HG03571 (cell line): ENCODE measurements around the gene EMC1.
A peak's percentile ranks its signal among the peaks of the same experiment; 100 is the strongest.
"Not testable (repeated sequence)": the region's sequence is repeated elsewhere in the genome, so short reads cannot be mapped to it uniquely, and the experiment has no call there.

ENCODE experiments used
- ATAC-seq: cut with Tn5 transposase; IDR thresholded peaks from one replicate; pipeline ENCODE4 v1.9.1; 2021; ENCODE audit not compliant: unreplicated experiment

Gene EMC1

DNA sequence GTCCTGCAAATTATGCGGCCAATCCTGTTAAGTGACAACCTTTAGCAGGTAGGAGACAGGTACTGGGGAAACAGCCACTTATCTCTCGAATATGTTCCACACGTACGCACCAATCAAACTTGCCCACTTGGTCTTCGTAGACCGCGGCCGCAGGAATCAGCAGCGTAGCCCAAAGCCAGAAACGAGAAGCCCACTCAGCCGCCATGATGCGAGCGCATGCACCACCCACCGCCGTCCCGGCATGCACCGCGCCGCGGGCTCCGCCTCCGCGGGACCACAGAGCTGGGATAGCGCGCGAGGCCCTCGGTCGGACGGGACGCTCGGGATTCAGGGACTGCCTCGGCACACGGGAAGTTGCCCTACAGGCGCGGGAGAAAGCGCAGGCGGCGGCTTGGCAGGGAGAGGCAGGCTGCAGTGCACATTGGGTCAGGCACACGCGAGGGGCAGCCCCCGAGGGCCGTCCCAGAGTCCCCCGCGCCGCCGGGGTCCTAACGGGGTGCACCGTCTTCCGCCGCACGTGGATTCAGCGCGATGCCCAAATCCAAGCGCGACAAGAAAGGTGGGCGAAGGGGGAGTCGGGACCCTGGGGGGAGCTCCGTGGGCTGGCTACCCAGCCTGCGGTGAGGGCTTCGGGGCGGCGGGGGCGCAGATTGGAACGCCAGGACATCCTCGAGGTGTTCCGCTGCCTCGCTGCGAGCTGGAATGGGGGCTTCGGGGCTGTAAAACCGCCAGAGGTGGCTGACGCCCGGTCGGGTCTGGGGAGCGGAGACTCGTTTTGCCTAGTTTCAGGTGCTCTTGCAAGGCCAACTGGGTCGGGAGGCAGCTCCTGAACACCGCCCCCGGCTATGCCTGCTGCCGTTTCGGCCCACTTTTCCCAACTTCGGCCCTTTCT lies at the start of gene EMC1, which contains the start of gene MRTO4:
TSS of gene EMC1 (minus strand) at position 220 of the 892 bp plus-strand sequence. CDS start at position 205, 15 bp downstream.
TSS of gene MRTO4 (plus strand) at position 501 of the 892 bp plus-strand sequence. CDS start at position 532, 31 bp downstream.
- ATAC-seq = peak; percentile 63

DNA sequence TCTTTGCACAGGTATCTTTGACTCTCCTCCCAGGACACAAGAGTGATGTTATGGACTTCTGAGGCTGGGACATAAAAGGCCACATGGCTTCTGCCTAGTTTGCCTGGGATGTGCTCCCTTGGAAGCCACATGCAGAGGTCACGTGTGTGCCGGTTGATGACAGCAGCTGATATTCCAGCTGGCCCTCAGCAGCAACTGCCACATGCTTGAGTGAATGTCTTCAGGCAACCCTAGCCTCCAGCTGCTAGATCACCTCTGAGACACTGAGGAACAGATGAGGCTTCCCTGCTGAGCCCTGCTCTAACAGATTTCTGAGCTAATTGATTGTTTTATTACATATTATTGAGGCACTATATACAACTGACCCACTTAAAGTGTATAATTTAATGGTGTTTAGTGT lies 48.9 kb upstream of the EMC1 start:
- no peak for ATAC-seq

DNA sequence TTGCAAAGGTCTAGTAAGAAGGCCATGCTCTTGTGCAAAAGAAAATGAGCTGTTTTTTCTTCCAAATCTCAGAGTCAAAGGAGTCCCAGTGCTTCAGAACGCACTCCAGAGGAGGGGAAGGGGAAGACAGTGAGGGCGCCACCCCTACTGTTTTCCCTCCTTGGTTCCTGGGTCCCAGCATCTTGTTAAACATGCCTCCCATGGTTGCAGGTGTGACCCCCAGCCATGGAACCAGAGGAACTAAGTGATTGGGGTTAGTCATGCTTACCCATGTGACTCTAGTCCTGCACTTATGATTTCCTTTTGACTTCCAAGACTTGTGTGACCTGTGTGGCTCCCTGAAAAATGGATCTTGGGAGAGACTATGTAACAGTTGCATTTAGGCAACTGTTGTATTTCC lies 43.3 kb upstream of the EMC1 start:
- ATAC-seq = no peak

DNA sequence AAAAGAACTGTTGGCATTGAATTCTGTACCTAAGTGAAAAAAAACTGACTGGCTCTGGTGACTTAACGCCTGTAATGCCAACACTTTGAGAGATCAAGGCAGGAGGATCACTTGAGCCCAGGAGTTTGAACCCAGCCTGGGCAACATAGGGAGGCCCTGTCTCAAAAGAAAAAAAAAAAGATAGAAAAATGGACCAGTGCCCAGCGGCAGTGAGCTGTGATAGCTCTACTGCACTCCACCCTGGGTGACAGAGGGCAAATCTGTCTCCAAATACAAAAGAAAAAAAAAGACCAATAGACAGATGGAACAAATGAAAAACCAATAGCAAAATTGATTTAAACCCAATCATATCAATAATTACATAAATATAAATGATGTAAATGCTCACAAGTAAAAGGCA lies 37.9 kb upstream of the EMC1 start:
- ATAC-seq = no peak

DNA sequence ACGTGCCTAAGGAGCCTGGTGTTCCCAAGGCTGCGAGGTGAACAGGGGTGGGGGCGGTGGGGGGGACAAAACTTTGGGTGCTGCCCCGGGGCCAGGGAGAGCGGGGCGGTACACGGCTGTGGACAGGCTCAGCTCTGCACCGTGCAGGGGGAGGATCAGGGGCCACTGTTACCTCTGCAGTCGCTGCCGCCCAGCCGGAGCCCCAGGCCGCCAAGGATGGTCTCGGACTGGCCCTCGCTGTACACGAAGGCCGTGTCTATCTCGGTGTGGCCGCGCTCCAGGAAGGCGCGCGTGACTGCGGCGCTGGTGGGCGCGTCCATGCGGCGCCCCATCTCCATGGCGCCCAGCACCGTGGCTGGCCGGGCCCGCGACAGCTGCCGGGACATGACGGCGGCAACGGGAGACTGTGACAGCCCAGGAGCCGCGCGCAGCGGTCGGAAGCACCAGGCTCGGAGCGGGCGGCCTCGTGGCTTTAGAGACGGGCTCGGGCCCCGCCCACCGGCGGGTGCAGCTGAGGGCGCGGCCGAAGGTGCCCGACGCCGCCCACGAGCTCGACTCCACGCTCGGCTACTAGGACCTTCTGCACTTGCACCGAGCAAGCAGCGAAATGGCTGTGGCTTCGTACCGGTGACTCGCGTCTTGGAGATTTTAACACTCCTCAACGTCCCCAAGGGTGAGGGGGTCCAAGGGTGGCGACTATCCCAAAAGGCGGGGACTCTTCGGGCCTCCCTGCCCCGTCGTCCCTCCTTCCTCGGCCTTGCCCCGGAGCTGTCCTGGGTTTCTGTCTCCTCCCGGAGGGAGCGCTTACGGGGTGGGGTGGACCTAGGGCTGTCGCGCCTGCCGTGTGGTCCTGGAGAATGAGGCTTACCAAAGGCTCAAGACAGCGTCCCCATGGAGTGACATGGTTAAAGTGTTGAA lies 37.3 kb upstream of the EMC1 start, which contains the start of gene AKR7A3:
TSS of gene AKR7A3 (minus strand) at position 447 of the 918 bp plus-strand sequence. CDS start at position 386, 61 bp downstream.
- ATAC-seq = not testable (repeated sequence)

DNA sequence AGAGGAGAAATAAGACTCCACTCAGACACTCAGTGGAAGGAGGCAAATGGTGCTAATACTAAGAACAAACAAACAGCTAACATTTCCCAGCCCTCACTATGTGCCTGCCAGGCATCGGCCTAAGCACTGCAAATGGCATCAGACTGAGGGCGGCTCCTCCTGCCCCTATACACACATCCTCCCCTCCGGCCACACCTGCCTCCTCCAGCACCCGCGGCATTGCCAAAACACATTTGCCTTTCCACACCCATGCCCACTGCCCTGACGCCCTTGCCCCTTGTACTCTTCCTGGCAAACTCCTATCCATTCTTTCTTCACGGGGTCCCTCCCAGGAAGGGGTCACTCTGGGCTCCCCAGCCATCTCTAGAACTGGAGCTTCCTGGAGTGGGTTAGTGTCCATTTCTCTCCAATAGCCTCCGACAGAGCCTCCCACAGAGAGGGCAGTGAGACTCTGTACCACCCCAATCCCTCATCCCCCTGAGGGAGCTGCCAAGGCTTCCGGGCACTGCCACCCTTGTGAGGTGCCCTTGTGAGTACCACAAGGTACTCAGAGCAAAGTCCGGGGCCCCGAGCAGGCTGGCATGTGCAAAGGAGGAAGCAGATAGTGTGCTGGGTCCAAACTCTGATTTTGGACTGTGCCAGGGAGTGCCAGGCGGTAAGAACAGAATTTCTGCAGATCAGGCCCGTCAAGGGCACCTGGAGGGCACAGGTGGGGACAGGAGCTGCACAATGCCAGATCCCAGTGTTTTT lies 36.3 kb upstream of the EMC1 start:
- ATAC-seq = no peak

DNA sequence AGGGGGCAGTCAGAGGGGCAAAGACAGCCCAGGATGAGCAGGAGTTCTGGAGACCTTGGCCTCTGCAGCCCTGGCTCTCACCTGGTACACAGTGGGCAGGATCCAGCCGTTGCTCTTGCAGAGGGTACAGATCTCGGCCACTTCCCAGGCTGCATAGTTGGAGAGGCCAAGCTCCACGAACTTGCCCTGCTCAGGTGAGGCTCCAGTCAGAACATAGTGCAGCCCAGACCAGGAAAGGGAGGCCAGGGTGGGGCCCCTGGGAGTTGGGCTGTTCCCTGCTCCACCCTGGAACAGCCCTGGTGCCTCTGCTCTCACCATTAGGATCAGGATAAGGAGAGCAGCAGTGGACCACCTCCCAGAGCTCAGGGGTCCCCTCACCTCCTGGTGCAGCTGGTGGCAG lies 34.5 kb upstream of the EMC1 start:
- ATAC-seq = not testable (repeated sequence)

DNA sequence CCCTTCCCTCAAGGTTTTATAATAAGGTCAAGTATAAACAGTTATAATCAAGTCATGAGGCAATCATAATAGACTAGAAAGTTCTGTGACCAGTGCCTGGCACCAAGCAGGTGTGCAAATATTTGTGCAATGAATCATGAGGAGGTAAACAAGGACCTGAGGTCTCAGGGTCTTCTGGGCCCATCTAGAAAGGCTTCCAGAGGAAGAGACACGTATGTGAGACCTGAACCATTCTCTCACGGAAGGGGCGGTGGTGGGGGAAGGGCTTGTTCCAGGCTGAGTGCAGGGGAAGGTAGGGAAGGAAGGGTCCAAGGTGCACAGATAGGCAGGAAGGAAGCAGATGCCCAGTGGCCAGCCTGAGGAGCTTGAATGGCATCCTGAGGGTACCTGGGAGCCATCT lies 34.0 kb upstream of the EMC1 start:
- ATAC-seq = not testable (repeated sequence)

DNA sequence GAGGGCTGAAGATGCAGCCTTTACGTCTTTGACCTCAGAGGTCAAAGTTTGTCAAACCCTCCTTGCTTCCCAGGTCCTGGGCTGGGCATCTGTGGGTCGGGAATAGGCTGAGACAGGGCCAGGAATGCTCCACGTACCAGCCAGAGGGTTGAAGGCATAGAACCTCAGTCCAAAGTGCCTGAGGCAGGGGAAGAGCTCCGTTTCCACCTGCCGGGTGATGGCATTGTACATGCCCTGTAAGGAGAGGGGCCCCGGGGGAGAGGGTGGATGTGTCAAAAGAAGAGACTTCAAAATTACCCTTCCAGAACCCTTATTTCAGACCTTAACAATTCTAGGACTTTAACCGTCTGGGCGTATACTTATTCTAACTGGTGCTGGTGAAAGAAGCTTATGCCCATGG lies 33.6 kb upstream of the EMC1 start:
- no peak for ATAC-seq

DNA sequence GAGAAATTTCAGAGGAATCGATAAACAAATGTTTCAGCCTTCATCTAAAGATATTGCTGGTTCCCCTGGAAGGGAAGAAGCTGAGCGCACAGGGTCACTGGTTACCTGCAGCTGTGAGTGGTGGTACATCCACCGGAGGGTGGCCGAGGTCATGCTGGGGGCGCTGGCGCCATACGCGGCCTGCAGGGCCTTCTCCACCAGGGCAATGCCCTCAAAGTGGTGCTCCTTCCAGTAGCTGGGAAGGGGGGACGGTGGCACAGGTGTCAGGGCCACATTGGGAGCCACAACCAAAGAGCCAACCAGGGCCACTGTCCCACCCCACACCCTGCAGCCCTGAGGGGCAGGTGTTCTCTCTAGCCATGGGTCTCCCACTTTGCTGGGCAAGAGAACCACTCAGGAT lies 32.6 kb upstream of the EMC1 start:
- no peak for ATAC-seq

DNA sequence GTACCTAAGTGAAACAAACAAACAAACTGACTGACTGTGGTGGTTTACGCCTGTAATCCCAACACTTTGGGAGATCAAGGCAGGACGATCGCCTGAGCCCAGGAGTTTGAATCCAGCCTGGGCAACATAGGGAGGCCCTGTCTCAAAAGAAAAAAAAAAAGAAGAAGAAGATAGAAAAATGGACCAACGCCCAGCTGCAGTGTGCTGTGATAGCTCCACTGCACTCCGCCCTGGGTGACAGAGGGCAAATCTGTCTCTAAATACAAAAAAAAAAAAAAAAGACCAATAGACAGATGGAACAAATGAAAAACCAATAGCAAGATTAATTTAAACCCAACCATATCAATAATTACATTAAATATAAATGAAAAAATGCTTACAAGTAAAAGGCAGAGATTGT lies 23.3 kb upstream of the EMC1 start:
- no peak for ATAC-seq

DNA sequence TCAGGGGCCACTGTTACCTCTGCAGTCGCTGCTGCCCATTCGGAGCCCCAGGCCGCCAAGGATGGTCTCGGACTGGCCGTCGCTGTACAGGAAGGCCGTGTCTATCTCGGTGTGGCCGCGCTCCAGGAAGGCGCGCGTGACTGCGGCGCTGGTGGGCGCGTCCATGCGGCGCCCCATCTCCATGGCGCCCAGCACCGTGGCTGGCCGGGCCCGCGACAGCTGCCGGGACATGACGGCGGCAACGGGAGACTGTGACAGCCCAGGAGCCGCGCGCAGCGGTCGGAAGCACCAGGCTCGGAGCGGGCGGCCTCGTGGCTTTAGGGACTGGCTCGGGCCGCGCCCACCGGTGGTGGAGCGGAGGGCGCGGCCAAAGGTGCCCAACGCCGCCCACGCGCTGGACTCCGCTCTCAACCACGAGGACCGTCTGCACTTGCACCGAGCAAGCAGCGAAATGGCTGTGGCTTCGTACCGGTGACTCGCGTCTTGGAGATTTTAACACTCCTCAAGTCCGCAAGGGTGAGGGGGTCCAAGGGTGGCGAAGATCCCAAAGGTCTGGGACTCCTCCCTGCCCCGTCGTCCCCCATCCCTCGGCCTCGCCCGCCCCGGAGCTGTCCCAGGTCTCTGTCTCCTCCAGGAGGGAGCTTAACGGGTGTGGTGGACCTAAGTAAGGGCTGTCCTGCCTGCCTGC lies 22.7 kb upstream of the EMC1 start:
- not testable (repeated sequence) for ATAC-seq

DNA sequence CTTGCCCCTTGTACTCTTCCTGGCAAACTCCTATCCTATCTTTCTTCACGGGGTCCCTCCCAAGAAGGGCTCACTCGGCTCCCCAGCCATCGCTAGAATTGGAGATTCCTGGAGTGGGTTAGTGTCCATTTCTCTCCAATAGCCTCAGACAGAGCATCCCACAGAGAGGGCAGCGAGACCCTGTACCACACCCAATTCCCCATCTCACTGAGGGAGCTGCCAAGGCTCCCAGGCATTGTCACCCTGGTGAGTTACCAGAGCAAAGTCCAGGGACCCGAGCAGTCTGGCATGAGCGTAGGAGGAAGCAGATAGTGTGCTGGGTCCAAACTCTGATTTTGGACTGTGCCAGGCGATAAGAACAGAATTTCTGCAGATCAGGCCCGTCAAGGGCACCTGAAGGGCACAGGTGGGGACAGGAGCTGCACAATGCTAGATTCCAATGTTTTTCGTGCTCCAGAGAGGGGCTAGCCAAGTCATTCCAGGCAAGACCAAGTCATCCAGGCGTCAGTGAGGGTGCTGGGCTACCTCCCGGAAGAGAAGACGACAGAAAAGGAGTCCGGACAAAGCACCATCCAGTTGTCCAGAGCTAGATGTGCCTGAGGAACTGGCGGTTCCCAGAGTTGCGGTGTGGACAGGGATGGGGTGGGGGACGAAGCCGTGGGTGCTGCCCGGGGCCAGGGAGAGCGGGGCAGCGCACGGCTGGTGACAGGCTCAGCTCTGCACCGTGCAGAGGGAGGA lies 22.0 kb upstream of the EMC1 start:
- no peak for ATAC-seq

DNA sequence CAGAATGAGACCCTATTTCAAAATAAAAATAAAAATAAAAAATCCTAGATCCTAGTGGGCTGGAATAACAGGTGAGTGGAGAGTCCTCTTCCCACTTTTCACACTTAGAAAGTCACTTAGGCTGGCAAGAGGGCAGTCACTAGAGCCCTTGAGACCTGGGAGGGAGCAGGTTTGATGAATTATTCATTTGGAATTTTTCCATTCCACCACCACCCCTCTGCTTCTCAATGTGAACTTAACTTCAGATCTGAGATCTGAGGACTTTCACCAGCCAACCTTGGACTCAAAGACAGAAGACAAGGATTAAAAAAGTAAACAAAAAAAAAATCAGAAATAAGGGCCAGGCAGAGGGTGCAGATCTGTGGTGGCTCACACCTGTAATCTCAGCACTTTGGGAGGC lies 20.7 kb upstream of the EMC1 start:
- ATAC-seq = no peak

DNA sequence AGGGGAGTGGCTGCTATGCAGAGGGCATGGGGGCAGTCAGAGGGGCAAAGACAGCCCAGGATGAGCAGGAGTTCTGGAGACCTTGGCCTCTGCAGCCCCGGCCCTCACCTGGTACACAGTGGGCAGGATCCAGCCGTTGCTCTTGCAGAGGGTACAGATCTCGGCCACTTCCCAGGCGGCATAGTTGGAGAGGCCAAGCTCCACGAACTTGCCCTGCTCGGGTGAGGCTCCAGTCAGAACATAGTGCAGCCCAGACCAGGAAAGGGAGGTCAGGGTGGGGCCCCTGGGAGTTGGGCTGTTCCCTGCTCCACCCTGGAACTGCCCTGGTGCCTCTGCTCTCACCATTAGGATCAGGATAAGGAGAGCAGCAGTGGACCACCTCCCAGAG lies 19.0 kb upstream of the EMC1 start:
- ATAC-seq = not testable (repeated sequence)

DNA sequence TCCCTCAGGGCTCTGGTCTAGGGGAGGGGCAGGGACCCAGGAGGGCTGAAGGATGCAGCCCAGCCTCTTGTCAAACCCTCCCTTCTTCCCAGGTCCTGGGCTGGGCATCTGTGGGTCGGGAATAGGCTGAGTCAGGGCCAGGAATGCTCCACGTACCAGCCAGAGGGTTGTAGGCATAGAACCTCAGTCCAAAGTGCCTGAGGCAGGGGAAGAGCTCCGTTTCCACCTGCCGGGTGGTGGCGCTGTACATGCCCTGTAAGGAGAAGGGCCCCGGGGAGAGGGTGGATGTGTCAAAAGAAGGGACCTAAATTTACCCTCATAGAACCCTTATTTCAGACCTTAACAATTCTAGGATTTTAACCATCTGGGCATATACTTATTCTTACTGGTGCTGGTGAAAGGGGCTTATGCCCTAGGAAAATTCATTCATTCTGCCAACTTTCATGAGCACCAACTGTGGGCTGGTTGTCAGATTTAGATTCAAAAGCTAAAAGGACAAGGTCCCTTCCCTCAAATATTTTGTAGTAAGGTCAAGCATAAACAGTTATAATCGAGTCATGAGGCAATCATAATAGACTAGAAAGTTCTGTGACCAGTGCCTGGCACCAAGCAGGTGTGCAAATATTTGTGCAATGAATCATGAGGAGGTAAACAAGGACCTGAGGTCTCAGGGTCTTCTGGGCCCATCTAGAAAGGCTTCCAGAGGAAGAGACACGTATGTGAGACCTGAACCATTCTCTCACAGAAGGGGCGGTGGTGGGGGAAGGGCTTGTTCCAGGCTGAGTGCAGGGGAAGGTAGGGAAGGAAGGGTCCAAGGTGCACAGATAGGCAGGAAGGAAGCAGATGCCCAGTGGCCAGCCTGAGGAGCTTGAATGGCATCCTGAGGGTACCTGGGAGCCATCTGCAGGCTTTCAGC lies 18.4 kb upstream of the EMC1 start:
- ATAC-seq = not testable (repeated sequence)

DNA sequence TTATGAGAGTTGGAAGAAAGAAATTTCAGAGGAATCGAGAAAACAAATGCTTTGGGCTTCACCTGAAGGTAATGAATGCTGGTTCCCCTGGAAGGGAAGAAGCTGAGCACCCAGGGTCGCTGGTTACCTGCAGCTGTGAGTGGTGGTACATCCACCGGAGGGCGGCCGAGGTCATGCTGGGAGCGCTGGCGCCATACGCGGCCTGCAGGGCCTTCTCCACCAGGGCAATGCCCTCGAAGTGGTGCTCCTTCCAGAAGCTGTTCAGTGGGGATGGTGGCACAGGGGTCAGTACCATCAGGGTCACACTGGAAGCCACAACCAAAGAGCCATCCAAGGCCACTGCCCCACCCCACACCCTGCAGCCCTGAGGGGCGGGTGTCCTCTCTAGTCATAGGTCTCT lies 17.1 kb upstream of the EMC1 start:
- ATAC-seq = no peak

DNA sequence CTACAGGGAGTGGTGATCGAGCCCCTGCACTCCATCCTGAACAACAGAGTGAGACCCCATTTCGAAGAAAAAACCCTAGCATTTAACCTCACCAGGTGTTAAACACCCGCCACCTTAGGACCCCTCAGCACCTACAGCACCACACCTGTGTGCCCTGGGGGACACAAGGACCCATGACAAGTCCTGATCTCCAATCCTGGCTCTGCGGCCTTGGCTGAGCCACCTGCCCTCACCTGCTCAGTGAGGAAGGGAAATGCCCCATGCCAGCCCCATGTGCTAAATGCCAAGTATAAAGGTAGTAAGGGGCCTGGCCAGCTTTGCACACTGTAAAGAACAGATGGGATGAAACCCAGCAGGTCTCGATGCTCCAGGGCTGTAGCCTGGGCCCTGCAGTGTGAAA lies 11.4 kb upstream of the EMC1 start:
- no peak for ATAC-seq

DNA sequence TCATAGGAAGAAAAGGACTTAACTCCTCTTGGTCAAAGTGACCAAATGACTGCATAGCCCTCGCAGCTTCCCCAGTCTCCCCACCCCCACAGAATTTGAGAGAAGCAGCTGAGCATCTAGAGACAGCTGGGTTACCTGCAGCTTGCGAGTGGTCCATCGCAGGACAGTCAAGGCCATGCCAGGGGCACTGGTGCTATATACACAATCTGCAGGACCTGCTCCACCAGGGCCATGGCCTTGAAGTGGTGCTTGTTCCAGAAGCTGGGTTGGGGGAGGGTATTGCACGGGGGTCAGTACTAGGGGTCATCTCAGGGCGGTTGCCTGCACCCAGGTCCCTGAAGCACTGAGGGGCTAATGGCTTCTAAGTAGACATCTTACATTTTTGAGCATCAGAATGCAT lies 10.7 kb upstream of the EMC1 start:
- no peak for ATAC-seq
